Measurements from ENCODE around the gene UTP14C.

GRCh38 chr13:51988988-51989618 is 35.4 kb upstream of the UTP14C start:
- TF ChIP-seq CTCF (IDR thresholded peaks at IDR 0.05 in 2 of 3, conservative IDR thresholded peaks at IDR 0.05 in 1 of 3; ENCODE audit: borderline replicate concordance in 1 of 3, insufficient read depth in 1 of 3, low read depth in 2 of 3, low read length in 2 of 3) (no peak), POLR2A (IDR thresholded peaks at IDR 0.05; ENCODE audit: borderline replicate concordance, extremely low read depth, insufficient read depth, insufficient read length) (no peak), ATF3 (IDR thresholded peaks at IDR 0.05) (no peak)

Measured in HCT116 (cell line).